K562 (cell line): ENCODE measurements around the gene FIBP. TPM values are rescaled to one million over a fixed set of nuclear protein-coding genes. Genes with fewer than 3 reads are reported as not detected.
A peak's percentile ranks its signal among the peaks of the same experiment; 100 is the strongest.

ENCODE experiments used
- ATAC-seq: fragments of 200-7000 bp; cut with Tn5 transposase; 3 replicates; pipeline ENCODE4 v1.9.1; 2020; ENCODE audit warnings: moderate library complexity
- BruUV-seq: library from RNA; stranded (reverse); fragments of 400-500 nt; replicated peaks from 2 replicates; lab custom pipeline; 2021; lab: Mats Ljungman, UMichigan
- CTCF ChIA-PET: fragments of 300-600 bp; formaldehyde crosslinking; extraction: SDS; loops from one replicate; lab custom pipeline; 2021; ENCODE audit warnings: low intra/inter-chr PET ratio; lab: Yijun Ruan, JAX
- POLR2A ChIA-PET: fragments of 300-600, 350-650 bp; sonication (Branson Sonifier 250); formaldehyde crosslinking; extraction: SDS; loops from one replicate; lab custom pipeline; 2021; ENCODE audit warnings: antibody characterized with exemption, inconsistent platforms; lab: Yijun Ruan, JAX
- DNase-seq, 4 experiments: peaks; one replicate each; pipeline versions ENCODE4 v3.0.0 to v3.0.0-alpha.2; 2011 to 2018; ENCODE audit warnings: low spot score in 3 of 4, mixed read lengths in 3 of 4; ENCODE audit errors: extremely low read depth in 1 of 4
- FAIRE-seq: peaks from 2 replicates; lab custom pipeline; 2011; peaks lifted over from hg19 to GRCh38; lab: Jason Lieb, UNC
- H2AFZ ChIP-seq: 2 replicates; pipeline ENCODE4 v1.6.0; 2011; ENCODE audit warnings: low read depth, low read length, control low read depth, inconsistent platforms
- H3K27ac ChIP-seq: fragments of 200-600 bp; 3 replicates; pipeline ENCODE4 v1.8.0; 2011; ENCODE audit warnings: low read depth, mild to moderate bottlenecking, control low read depth, inconsistent platforms, low read length, moderate library complexity, mixed read lengths; ENCODE audit errors: extremely low read depth
- H3K27me3 ChIP-seq, 2 experiments: fragments of 300-600 bp in 1 of 2; 2 replicates in 1 of 2; 3 replicates in 1 of 2; pipeline versions ENCODE4 v1.6.0 to v1.8.0; 2011; ENCODE audit warnings: inconsistent platforms in 2 of 2, low read length in 2 of 2, mild to moderate bottlenecking in 1 of 2, mixed read lengths in 1 of 2, moderate library complexity in 1 of 2; ENCODE audit not compliant: control insufficient read depth in 2 of 2, insufficient read depth in 2 of 2
- H3K36me3 ChIP-seq: fragments of 300-600 bp; 3 replicates; pipeline ENCODE4 v1.8.0; 2011; ENCODE audit warnings: mild to moderate bottlenecking, low read length, inconsistent platforms; ENCODE audit not compliant: control insufficient read depth, insufficient read depth
- H3K4me1 ChIP-seq, 2 experiments: fragments of 200-600 bp in 1 of 2; replicated peaks in 1 of 2; 2 replicates in 1 of 2; 3 replicates in 1 of 2; pipeline versions ENCODE4 v1.5.1 to v1.8.0; 2011; ENCODE audit warnings: inconsistent platforms in 2 of 2, low read length in 2 of 2, mild to moderate bottlenecking in 1 of 2, mixed read lengths in 1 of 2, moderate library complexity in 1 of 2; ENCODE audit not compliant: control insufficient read depth in 2 of 2, insufficient read depth in 2 of 2
- H3K4me2 ChIP-seq: 2 replicates; pipeline ENCODE4 v1.6.1; 2011; ENCODE audit warnings: low read length, control low read depth, inconsistent platforms, mixed read lengths; ENCODE audit not compliant: insufficient read depth
- H3K4me3 ChIP-seq: fragments of 200-600 bp; sonication (generic), shearing (Covaris generic); 2 replicates; pipeline ENCODE4 v1.5.1; 2016; ENCODE audit warnings: control low read depth, inconsistent platforms
- H3K79me2 ChIP-seq: fragments of 200-600 bp; 3 replicates; pipeline ENCODE4 v1.8.0; 2011; ENCODE audit warnings: low read length, inconsistent platforms; ENCODE audit not compliant: control insufficient read depth, insufficient read depth
- H3K9ac ChIP-seq, 2 experiments: 2 replicates each; pipeline versions ENCODE4 v1.6.0 to v1.6.1; 2011; ENCODE audit warnings: low read depth in 2 of 2, low read length in 2 of 2, control low read depth in 1 of 2, inconsistent platforms in 1 of 2, mild to moderate bottlenecking in 1 of 2, mixed read lengths in 1 of 2; ENCODE audit not compliant: insufficient read depth in 1 of 2
- H3K9me1 ChIP-seq: one replicate; pipeline ENCODE4 v1.6.0; 2011; ENCODE audit warnings: inconsistent platforms, mild to moderate bottlenecking, low read length, moderate library complexity; ENCODE audit not compliant: control insufficient read depth, insufficient read depth
- H3K9me3 ChIP-seq: replicated peaks from 2 replicates; pipeline ENCODE4 v1.5.1; 2011; ENCODE audit warnings: low read depth, low read length, inconsistent platforms; ENCODE audit not compliant: control insufficient read depth, insufficient read depth
- H4K20me1 ChIP-seq: replicated peaks from 2 replicates; pipeline ENCODE4 v1.6.1; 2011; ENCODE audit warnings: low read length, inconsistent platforms, mixed read lengths; ENCODE audit not compliant: control insufficient read depth, insufficient read depth
- ATF3 ChIP-seq, 2 experiments: fragments of 450-650 bp in 1 of 2; sonication (generic) in 1 of 2; formaldehyde crosslinking in 1 of 2; IDR thresholded peaks in 1 of 2; conservative IDR thresholded peaks in 1 of 2; 2 replicates each; pipeline versions ENCODE4 v1.6.1 to v1.8.1; 2016 to 2023; ENCODE audit warnings: mild to moderate bottlenecking in 2 of 2, moderate library complexity in 2 of 2, inconsistent platforms in 1 of 2, missing genetic modification reagents in 1 of 2
- CBFA2T3 ChIP-seq: fragments of 450-650 bp; IDR thresholded peaks from 2 replicates; pipeline ENCODE4 v1.6.1; 2017
- CBFB ChIP-seq: sonication (generic); formaldehyde crosslinking; IDR thresholded peaks from 2 replicates; pipeline ENCODE4 v1.4.0; 2020; ENCODE audit warnings: mild to moderate bottlenecking, missing genetic modification reagents
- NCOA1 ChIP-seq: fragments of 450-650 bp; IDR thresholded peaks from 2 replicates; pipeline ENCODE4 v1.6.1; 2016; ENCODE audit warnings: low read depth
- POLR2B ChIP-seq: fragments of 450-650 bp; IDR thresholded peaks from 2 replicates; pipeline ENCODE4 v1.6.1; 2018; ENCODE audit warnings: low read depth; ENCODE audit not compliant: partially characterized antibody
- ZNF282 ChIP-seq: sonication (generic); formaldehyde crosslinking; IDR thresholded peaks from 2 replicates; pipeline ENCODE4 v1.8.1; 2023; ENCODE audit warnings: missing genetic modification reagents
- whole genome bisulfite sequencing: fragments of 100-300 bp; shearing (Covaris generic); methylation state at CpG from one replicate; pipeline ENCODE4 v1.1.6; 2016; ENCODE audit warnings: low coverage, mixed read lengths; ENCODE audit not compliant: insufficient coverage; ENCODE audit errors: missing lambda C conversion rate; 5-methylcytosine and 5-hydroxymethylcytosine counted together
- in situ Hi-C: fragments of 300-500 bp; cut with MboI; formaldehyde crosslinking; loops from 4 replicates; pipeline ENCODE4 v1.15.0; 2018; ENCODE audit warnings: inconsistent platforms, mixed read lengths
- intact Hi-C: fragments of 100-400 bp; cut with micrococcal nuclease; formaldehyde crosslinking; loops from 2 replicates; pipeline ENCODE4 v1.14.2; 2022
- polyA plus RNA-seq, 8 experiments: library from polyadenylated mRNA; depleted of rRNA in 4 of 8; stranded (reverse) in 5 of 8; unstranded in 3 of 8; fragments of >200 nt; fragmentation: Nextera tagmentation in 2 of 8; fragmentation: Illumina TruSeq in 1 of 8; extraction: Ambion mirVana in 2 of 8; extraction: Trizol in 1 of 8; gene quantifications; 2 replicates each; pipeline versions ENCODE4 v1.2.1 to v1.2.3, GENCODE V29; 2011 to 2014; ENCODE audit warnings: inconsistent platforms in 1 of 8, missing spikeins in 1 of 8
- total RNA-seq, 7 experiments: library from RNA; depleted of rRNA in 6 of 7; stranded (reverse); fragments of >200 nt in 6 of 7; fragmentation: Illumina TruSeq in 2 of 7; extraction: Trizol in 2 of 7; gene quantifications; 2 replicates each; pipeline versions ENCODE4 v1.2.1 to v1.2.3, GENCODE V29; 2011 to 2021; ENCODE audit warnings: low replicate concordance in 1 of 7
- TF ChIP-seq, protein P1 (sequence below), 2 experiments: IDR thresholded peaks; 2 replicates each; pipeline ENCODE4 v1.6.1; 2011; ENCODE audit warnings: borderline replicate concordance in 1 of 2, control low read depth in 1 of 2, low read depth in 1 of 2, low read length in 1 of 2, mild to moderate bottlenecking in 1 of 2, mixed read lengths in 1 of 2, moderate library complexity in 1 of 2; ENCODE audit not compliant: insufficient read depth in 1 of 2, insufficient read length in 1 of 2, poor library complexity in 1 of 2, severe bottlenecking in 1 of 2; ENCODE audit errors: extremely low read depth in 1 of 2
- TF ChIP-seq, protein P2 (sequence below): fragments of 450-650 bp; IDR thresholded peaks from 2 replicates; pipeline ENCODE4 v1.6.1; 2016; ENCODE audit warnings: low read depth

The FIBP gene
- total and polyA plus RNA-seq, 9 of the 15 experiments (the other 6 are each of a cell fraction or from before 2014, with no cell fraction given) = 41.2 to 79.2 (median 48.6) TPM

- 0 out of 2 replicates have a peak, but pooled peaks have one; percentile 40 for TF ChIP-seq CBFB (CRISPR knock-in tag)
Measured at GRCh38 chr11:65917434-65918210, 29.4 kb upstream of the FIBP start (continued).

- Histone ChIP-seq H3K9ac (peak overlapping the region in 1 of 2 experiments; percentile 96; a peak in 1 of 4 replicates), H2AFZ (no peak overlapping the region), H3K36me3 (peaks cover 20% of the 10 kb centered on the region; the same call in 1 of the 3 replicates), H3K4me1 (peaks cover 36 to 69% of the 10 kb centered on the region in 2 experiments), H3K9me3 (no peaks in the 10 kb centered on the region), H3K9me1 (no peaks in the 10 kb centered on the region), H3K79me2 (peaks cover 31% of the 10 kb centered on the region), H3K4me2 (no peak overlapping the region), H4K20me1 (no peaks in the 10 kb centered on the region), H3K27ac (no peak overlapping the region), H3K27me3 (no peaks in the 10 kb centered on the region), H3K4me3 (no peak overlapping the region)
- BruUV-seq = no TSS peak
- ATAC-seq (no peak), FAIRE-seq (peak; percentile 42), DNase-seq (no peak)
- in situ Hi-C loops = no loop called here
- 80% methylated on average over 3 of the region's 3 CpGs for WGBS
- ChIA-PET CTCF (no interaction called here), POLR2A (interaction anchor here (1.4 to 2.1 kb wide), 4 partner anchors 11 to 27 kb away, joined by 5 to 11 read pairs (median 10); partner anchors contain the start of gene CCDC85B)
- intact Hi-C loops = no loop called here
- TF ChIP-seq ATF3 (IDR thresholded peaks at IDR 0.05) (no peak), ATF3 (CRISPR knock-in tag; conservative IDR thresholded peaks at IDR 0.05) (no peak), NCOA1 (no peak), ZNF282 (CRISPR knock-in tag) (no peak), POLR2B (no peak), CBFA2T3 (no peak)
- TF ChIP-seq, protein P1, sequence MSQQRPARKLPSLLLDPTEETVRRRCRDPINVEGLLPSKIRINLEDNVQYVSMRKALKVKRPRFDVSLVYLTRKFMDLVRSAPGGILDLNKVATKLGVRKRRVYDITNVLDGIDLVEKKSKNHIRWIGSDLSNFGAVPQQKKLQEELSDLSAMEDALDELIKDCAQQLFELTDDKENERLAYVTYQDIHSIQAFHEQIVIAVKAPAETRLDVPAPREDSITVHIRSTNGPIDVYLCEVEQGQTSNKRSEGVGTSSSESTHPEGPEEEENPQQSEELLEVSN (IDR thresholded peaks at IDR 0.05; ENCODE audit: borderline replicate concordance in 1 of 2, extremely low read depth in 1 of 2, insufficient read depth in 1 of 2, insufficient read length in 1 of 2, low read depth in 1 of 2, low read length in 1 of 2, poor library complexity in 1 of 2, severe bottlenecking in 1 of 2) = no peak
- TF ChIP-seq, protein P2, sequence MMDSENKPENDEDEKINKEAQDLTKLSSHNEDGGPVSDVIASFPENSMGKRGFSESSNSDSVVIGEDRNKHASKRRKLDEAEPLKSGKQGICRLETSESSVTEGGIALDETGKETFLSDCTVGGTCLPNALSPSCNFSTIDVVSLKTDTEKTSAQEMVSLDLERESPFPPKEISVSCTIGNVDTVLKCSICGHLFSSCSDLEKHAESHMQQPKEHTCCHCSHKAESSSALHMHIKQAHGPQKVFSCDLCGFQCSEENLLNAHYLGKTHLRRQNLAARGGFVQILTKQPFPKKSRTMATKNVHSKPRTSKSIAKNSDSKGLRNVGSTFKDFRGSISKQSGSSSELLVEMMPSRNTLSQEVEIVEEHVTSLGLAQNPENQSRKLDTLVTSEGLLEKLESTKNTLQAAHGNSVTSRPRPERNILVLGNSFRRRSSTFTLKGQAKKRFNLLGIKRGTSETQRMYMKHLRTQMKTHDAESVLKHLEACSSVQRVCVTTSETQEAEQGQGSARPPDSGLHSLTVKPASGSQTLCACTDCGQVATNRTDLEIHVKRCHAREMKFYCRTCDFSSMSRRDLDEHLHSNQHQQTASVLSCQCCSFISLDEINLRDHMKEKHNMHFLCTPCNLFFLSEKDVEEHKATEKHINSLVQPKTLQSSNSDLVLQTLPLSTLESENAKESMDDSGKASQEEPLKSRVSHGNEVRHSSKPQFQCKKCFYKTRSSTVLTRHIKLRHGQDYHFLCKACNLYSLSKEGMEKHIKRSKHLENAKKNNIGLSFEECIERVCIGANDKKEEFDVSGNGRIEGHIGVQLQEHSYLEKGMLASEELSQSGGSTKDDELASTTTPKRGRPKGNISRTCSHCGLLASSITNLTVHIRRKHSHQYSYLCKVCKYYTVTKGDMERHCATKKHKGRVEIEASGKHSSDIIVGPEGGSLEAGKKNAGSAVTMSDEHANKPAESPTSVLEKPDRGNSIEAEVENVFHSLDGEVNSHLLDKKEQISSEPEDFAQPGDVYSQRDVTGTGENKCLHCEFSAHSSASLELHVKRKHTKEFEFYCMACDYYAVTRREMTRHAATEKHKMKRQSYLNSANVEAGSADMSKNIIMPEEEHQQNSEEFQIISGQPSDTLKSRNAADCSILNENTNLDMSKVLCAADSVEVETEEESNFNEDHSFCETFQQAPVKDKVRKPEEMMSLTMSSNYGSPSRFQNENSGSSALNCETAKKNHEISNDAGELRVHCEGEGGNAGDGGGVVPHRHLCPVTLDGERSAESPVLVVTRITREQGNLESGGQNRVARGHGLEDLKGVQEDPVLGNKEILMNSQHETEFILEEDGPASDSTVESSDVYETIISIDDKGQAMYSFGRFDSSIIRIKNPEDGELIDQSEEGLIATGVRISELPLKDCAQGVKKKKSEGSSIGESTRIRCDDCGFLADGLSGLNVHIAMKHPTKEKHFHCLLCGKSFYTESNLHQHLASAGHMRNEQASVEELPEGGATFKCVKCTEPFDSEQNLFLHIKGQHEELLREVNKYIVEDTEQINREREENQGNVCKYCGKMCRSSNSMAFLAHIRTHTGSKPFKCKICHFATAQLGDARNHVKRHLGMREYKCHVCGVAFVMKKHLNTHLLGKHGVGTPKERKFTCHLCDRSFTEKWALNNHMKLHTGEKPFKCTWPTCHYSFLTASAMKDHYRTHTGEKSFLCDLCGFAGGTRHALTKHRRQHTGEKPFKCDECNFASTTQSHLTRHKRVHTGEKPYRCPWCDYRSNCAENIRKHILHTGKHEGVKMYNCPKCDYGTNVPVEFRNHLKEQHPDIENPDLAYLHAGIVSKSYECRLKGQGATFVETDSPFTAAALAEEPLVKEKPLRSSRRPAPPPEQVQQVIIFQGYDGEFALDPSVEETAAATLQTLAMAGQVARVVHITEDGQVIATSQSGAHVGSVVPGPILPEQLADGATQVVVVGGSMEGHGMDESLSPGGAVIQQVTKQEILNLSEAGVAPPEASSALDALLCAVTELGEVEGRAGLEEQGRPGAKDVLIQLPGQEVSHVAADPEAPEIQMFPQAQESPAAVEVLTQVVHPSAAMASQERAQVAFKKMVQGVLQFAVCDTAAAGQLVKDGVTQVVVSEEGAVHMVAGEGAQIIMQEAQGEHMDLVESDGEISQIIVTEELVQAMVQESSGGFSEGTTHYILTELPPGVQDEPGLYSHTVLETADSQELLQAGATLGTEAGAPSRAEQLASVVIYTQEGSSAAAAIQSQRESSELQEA = no peak
Measured at GRCh38 chr11:65917077-65917433, 28.8 kb upstream of the FIBP start.
